ENCODE measurements around the gene CREB3L2. TPM values are rescaled to one million over a fixed set of nuclear protein-coding genes. Genes with fewer than 3 reads are reported as not detected.
A peak's percentile ranks its signal among the peaks of the same experiment; 100 is the strongest.

CREB3L2 gene
- total and polyA plus RNA-seq, 3 experiments from 2014 or later, result 12.5 to 25.0 (median 23.9) TPM

DNA sequence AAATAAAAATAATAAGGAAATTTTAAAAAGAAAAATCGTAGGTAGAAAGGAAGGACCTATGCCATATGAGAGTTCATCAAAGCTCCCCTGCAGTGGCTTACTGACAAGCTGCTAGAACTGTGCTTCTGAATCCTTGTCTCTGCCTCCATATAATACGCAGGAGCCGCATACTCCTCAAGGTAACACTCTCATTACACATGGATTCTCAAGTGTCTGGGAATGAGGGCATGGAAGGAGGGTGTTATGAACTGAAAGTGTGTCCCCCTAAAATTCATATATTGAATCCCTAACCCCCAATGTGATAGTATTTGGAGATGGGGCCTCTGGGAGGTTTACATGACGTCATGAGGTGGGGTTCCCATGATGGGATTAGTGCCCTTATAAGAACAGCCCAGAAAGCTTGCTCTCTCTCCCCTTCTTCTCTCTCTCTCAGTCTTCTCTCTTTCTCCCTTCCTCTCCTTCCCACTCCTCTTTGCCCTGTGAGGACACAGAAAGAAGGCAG, 35.2 kb downstream of the CREB3L2 start:
- Histone ChIP-seq H3K4me3 (ENCODE audit: low read length) (no peak overlapping the region), H3K27me3 (ENCODE audit: insufficient read depth, low read length, poor library complexity, severe bottlenecking) (no peaks in the 10 kb centered on the region), H3K27ac (ENCODE audit: low read depth, low read length) (peak overlapping the region; percentile 21), H3K36me3 (ENCODE audit: insufficient read depth, low read length) (no peaks in the 10 kb centered on the region), H3K9me3 (ENCODE audit: low read length) (no peaks in the 10 kb centered on the region), H3K4me1 (ENCODE audit: insufficient read depth, low read length) (peaks cover 24% of the 10 kb centered on the region)
- POLR2A ChIA-PET, result no interaction called here
- Mint-ChIP-seq H3K4me3 (peak overlapping the region in 1 of 7 donors; percentile 54), H3K36me3 (peaks cover 4 to 8% (median 7%) of the 10 kb centered on the region in 3 donors), H3K9me3 (no peaks in the 10 kb centered on the region), H3K27ac (peak overlapping the region in 3 of 8 donors; percentile 47 to 81 (median 75)), H3K4me1 (peaks cover 24 to 42% (median 34%) of the 10 kb centered on the region in 3 donors), H3K27me3 (no peaks in the 10 kb centered on the region)
- DNase-seq, result no peak
- CTCF ChIA-PET, result no interaction called here

DNA sequence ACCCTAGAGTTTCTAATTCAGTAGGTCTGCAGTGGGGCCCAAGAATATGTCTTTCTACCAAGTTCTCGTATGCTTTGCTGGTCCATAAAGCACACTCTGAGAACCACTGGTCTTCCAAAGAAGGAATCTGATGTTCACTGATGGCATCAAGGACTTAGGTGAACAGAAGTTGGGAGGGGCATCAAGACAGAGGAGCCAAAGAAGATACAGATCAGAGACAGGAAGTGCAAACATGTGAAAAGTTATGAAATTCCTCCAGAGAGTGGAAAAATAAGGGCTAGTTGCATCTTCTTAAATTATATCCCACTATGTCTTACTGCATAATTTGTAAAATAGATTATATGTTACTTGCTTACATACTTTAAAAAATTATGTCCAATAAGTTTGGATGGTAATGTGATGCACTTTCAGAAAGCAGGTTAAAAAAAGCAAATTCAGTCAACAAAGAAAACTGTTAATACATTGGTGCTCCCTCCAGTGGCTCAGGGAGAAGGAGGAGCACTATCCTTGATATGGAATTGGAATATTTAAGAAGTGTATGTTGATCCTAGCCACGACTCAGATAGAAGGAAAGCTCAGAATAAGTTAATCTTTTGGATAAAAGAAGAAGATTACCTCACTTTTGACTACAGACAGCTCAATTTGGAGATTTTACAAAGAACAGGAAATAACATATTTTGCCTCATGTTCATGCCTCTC, 35.8 kb downstream of the CREB3L2 start:
- no peak overlapping the region for H3K4me3 ChIP-seq (ENCODE audit: low read length)
- no peak for DNase-seq

DNA sequence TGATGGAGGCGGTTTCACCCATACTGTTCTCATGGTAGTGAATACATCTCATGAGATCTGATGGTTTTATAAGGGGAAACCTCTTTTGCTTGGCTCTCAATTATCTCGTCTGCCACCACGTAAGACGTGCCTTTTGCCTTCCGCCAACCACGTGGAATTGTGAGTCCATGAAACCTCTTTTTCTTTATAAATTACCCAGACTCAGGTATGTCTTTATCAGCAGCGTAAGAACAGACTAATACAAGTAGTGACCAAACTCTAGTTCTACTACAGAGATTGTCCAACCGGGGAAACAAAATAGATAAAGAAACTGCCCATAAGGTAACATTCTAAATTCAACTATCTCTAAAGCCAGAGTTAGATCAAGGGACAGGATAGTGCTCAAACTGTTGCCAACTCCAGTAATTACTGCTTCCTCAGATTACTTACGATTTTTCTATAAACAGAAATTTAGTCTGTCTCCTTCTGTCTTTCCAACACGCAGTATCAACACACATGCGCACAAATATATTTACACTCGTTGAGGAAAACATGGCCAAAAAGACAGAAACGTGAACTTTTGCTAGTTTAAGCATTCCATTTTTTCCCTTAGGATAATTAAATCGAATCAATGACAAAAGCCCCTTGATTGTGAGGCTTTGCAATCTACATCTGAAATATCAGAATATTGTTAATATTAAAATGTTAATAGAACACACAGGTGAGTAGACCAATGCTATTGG, 36.9 kb downstream of the CREB3L2 start:
- no peaks in the 10 kb centered on the region for H3K36me3 ChIP-seq (ENCODE audit: insufficient read depth, low read length)
- no peaks in the 10 kb centered on the region for H3K27me3 ChIP-seq (ENCODE audit: insufficient read depth, low read length, poor library complexity, severe bottlenecking)
- no peak overlapping the region for H3K27ac ChIP-seq (ENCODE audit: low read depth, low read length)
- no peaks in the 10 kb centered on the region for H3K9me3 ChIP-seq (ENCODE audit: low read length)
- peaks cover 4 to 7% (median 6%) of the 10 kb centered on the region in 3 donors for H3K36me3 Mint-ChIP-seq
- ChIA-PET CTCF (no interaction called here), POLR2A (no interaction called here)
- no peaks in the 10 kb centered on the region for H3K27me3 Mint-ChIP-seq
- H3K4me3 Mint-ChIP-seq, result no peak overlapping the region
- peaks cover 24% of the 10 kb centered on the region for H3K4me1 ChIP-seq (ENCODE audit: insufficient read depth, low read length)
- H3K27ac Mint-ChIP-seq, result peak overlapping the region in 1 of 8 donors; percentile 82
- H3K4me3 ChIP-seq (ENCODE audit: low read length), result no peak overlapping the region
- peaks cover 24 to 47% (median 36%) of the 10 kb centered on the region in 3 donors for H3K4me1 Mint-ChIP-seq
- no peak for DNase-seq
- no peaks in the 10 kb centered on the region for H3K9me3 Mint-ChIP-seq

More for the DNA sequence above, 35.8 kb downstream of the CREB3L2 start:
- peaks cover 24 to 47% (median 36%) of the 10 kb centered on the region in 3 donors for H3K4me1 Mint-ChIP-seq
- H3K27me3 ChIP-seq (ENCODE audit: insufficient read depth, low read length, poor library complexity, severe bottlenecking), result no peaks in the 10 kb centered on the region
- H3K4me1 ChIP-seq (ENCODE audit: insufficient read depth, low read length), result peaks cover 24% of the 10 kb centered on the region
- peak overlapping the region; percentile 21 for H3K27ac ChIP-seq (ENCODE audit: low read depth, low read length)
- peaks cover 4 to 8% (median 7%) of the 10 kb centered on the region in 3 donors for H3K36me3 Mint-ChIP-seq
- POLR2A ChIA-PET, result no interaction called here
- H3K9me3 ChIP-seq (ENCODE audit: low read length), result no peaks in the 10 kb centered on the region
- no peaks in the 10 kb centered on the region for H3K27me3 Mint-ChIP-seq
- no peaks in the 10 kb centered on the region for H3K36me3 ChIP-seq (ENCODE audit: insufficient read depth, low read length)
- CTCF ChIA-PET, result no interaction called here
- H3K4me3 Mint-ChIP-seq, result no peak overlapping the region
- peak overlapping the region in 3 of 8 donors; percentile 2 to 24 (median 8) for H3K27ac Mint-ChIP-seq
- no peaks in the 10 kb centered on the region for H3K9me3 Mint-ChIP-seq

DNA sequence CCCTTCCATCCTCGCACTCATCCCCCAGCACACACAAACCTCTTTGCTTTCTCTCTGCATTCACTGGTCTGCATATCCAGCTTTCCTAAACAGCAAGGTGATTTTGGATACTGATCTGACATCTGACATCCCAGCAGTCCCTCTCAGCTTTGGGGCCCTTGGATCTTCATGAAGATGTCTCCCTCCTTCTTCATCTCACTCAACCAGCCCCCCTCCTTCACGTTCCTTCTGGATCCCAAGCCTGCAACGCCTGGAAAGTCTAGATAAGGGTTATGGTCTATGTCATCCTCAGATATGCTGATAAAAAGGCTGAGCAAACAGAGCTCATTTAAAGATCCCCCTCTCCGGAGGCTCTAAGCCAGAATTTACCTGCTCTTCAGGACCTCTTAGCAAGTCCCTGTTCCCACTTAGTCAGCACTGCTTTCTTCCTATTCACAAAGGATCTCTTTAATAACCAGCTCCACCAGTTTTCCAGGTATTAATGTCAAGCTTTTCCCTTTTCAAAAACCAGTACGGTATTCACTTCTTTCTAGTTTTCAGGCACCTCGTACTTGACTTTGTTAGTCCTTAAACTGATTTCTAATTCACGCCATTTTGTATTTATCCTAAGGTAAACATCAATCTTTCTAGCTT, 38.9 kb downstream of the CREB3L2 start:
- H3K4me1 ChIP-seq (ENCODE audit: insufficient read depth, low read length), result peaks cover 24% of the 10 kb centered on the region
- H3K36me3 ChIP-seq (ENCODE audit: insufficient read depth, low read length), result no peaks in the 10 kb centered on the region
- no peaks in the 10 kb centered on the region for H3K9me3 ChIP-seq (ENCODE audit: low read length)
- H3K27me3 ChIP-seq (ENCODE audit: insufficient read depth, low read length, poor library complexity, severe bottlenecking), result no peaks in the 10 kb centered on the region
- Mint-ChIP-seq H3K4me3 (no peak overlapping the region), H3K27ac (peak overlapping the region in 2 of 8 donors; percentile 29 to 39), H3K27me3 (no peaks in the 10 kb centered on the region), H3K36me3 (peaks cover 0 to 14% (median 8%) of the 10 kb centered on the region in 3 donors), H3K9me3 (no peaks in the 10 kb centered on the region), H3K4me1 (peaks cover 20 to 41% (median 31%) of the 10 kb centered on the region in 3 donors)
- CTCF ChIA-PET, result interaction anchor here (1.1 to 1.5 kb wide), 2 partner anchors 43 to 60 kb away, joined by 3 to 4 read pairs; no protein-coding TSS in a partner anchor
- no peak overlapping the region for H3K4me3 ChIP-seq (ENCODE audit: low read length)
- POLR2A ChIA-PET, result no interaction called here
- DNase-seq, result no peak
- H3K27ac ChIP-seq (ENCODE audit: low read depth, low read length), result peak overlapping the region; percentile 62

DNA sequence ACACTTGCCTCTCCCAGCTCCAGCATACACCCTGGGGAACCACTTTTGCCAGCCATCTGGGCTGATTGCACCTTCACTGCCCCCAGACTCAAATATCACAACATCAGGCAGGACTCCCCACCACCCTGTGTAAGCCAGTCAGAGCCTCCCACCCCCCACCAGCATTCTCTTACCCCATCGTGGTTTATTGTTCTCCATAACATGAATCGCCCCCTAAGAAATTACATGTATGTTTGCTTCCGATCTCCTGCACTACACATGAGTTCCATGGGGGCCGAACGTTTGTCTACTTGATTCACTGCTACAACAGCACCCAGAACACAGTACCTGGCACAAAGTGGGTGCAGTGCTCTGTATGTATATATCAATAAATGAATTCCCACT, 39.4 kb downstream of the CREB3L2 start:
- H3K27ac Mint-ChIP-seq, result peak overlapping the region in 3 of 8 donors; percentile 4 to 80 (median 53)
- ChIA-PET POLR2A (no interaction called here), CTCF (interaction anchor here (1.1 to 1.5 kb wide), 2 partner anchors 43 to 59 kb away, joined by 3 to 4 read pairs; no protein-coding TSS in a partner anchor)

DNA sequence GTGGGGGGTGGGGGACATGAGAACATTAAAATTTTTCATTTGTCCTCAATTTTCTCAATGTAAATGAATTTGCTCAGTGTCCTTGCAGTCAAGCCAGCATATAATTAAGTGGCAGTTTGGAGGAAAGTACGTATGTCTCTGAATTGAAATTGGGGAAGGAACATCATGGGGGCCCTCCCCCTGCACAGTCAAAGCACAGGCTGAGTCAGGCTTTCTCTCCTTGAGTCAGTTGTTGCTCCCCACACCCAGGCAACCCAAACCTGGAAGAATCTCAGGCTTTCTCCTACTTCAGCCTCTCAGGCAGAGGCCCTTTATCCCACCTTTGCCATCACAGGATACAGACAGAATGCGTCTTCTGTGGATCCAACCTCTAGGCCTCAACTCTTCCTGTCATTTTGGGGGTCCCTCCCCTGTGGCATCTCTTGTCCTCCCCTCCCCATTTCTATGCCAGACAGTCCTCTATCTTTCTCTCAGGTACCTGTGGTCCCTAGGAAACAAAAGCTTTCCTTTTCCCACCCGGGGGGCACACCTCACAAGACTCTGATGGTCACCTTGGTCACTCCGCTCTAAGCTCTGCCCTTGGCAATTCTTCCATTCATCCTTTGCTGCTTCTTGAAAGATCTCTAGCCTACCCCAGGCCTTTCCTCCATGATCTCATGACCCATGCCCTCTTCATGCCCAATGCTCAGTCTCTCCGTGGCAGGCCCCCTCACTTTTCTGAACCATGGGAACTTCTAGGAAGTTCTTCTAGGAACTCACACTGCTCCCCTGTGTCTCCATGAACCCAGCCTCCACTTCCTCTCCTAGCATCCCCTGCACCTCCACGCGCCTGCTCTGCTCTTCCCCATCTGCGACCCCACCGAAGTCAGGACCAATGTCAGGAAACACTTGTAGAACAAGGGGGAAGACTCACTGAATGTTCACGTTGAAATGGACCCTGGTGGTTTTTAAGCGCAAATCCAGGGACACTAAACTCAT, 40.4 kb downstream of the CREB3L2 start:
- ChIA-PET POLR2A (no interaction called here), CTCF (no interaction called here)
- no peak overlapping the region for H3K27ac ChIP-seq (ENCODE audit: low read depth, low read length)
- H3K9me3 ChIP-seq (ENCODE audit: low read length), result no peaks in the 10 kb centered on the region
- H3K4me3 Mint-ChIP-seq, result no peak overlapping the region
- H3K27me3 ChIP-seq (ENCODE audit: insufficient read depth, low read length, poor library complexity, severe bottlenecking), result no peaks in the 10 kb centered on the region
- no peaks in the 10 kb centered on the region for H3K9me3 Mint-ChIP-seq
- no peak overlapping the region for H3K4me3 ChIP-seq (ENCODE audit: low read length)
- no peaks in the 10 kb centered on the region for H3K27me3 Mint-ChIP-seq
- no peaks in the 10 kb centered on the region for H3K36me3 ChIP-seq (ENCODE audit: insufficient read depth, low read length)
- DNase-seq, result no peak
- H3K36me3 Mint-ChIP-seq, result peaks cover 0 to 18% (median 8%) of the 10 kb centered on the region in 3 donors
- H3K27ac Mint-ChIP-seq, result peak overlapping the region in 6 of 8 donors; percentile 18 to 77 (median 42)
- peaks cover 9% of the 10 kb centered on the region for H3K4me1 ChIP-seq (ENCODE audit: insufficient read depth, low read length)
- H3K4me1 Mint-ChIP-seq, result peaks cover 8 to 26% (median 19%) of the 10 kb centered on the region in 3 donors

More for the DNA sequence above, 39.4 kb downstream of the CREB3L2 start:
- Mint-ChIP-seq H3K9me3 (no peaks in the 10 kb centered on the region), H3K4me1 (peaks cover 15 to 36% (median 27%) of the 10 kb centered on the region in 3 donors), H3K36me3 (peaks cover 0 to 14% (median 8%) of the 10 kb centered on the region in 3 donors), H3K27me3 (no peaks in the 10 kb centered on the region), H3K4me3 (no peak overlapping the region)
- Histone ChIP-seq H3K27me3 (ENCODE audit: insufficient read depth, low read length, poor library complexity, severe bottlenecking) (no peaks in the 10 kb centered on the region), H3K36me3 (ENCODE audit: insufficient read depth, low read length) (no peaks in the 10 kb centered on the region), H3K4me1 (ENCODE audit: insufficient read depth, low read length) (peaks cover 19% of the 10 kb centered on the region), H3K9me3 (ENCODE audit: low read length) (no peaks in the 10 kb centered on the region), H3K27ac (ENCODE audit: low read depth, low read length) (peak overlapping the region; percentile 41), H3K4me3 (ENCODE audit: low read length) (no peak overlapping the region)
- DNase-seq, result no peak

DNA sequence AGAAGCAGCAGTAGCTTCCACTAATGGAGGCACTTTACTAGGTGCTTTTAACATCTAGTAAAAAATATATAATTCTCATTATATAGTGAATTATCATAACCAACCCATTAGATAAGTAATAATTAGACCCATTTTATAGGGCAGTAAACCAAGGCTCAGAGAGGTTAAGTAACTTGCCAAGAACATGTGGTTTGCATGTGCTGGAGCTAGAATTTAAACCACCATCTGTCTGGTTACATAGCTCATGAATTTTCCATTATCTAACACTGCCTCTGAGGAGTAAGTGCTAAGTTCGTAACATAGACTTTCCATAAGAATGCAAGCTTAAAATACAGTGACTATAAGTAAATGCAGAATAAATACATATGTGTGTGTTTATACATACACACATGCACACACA, 41.9 kb downstream of the CREB3L2 start:
- Mint-ChIP-seq H3K4me3 (no peak overlapping the region), H3K36me3 (peaks cover 0 to 18% (median 8%) of the 10 kb centered on the region in 3 donors), H3K9me3 (no peaks in the 10 kb centered on the region), H3K27me3 (no peaks in the 10 kb centered on the region), H3K4me1 (peaks cover 0 to 18% (median 13%) of the 10 kb centered on the region in 3 donors), H3K27ac (no peak overlapping the region)
- H3K27me3 ChIP-seq (ENCODE audit: insufficient read depth, low read length, poor library complexity, severe bottlenecking), result no peaks in the 10 kb centered on the region
- H3K4me1 ChIP-seq (ENCODE audit: insufficient read depth, low read length), result no peaks in the 10 kb centered on the region
- ChIA-PET POLR2A (no interaction called here), CTCF (no interaction called here)
- no peak overlapping the region for H3K27ac ChIP-seq (ENCODE audit: low read depth, low read length)
- H3K4me3 ChIP-seq (ENCODE audit: low read length), result no peak overlapping the region
- H3K9me3 ChIP-seq (ENCODE audit: low read length), result no peaks in the 10 kb centered on the region
- no peak for DNase-seq
- H3K36me3 ChIP-seq (ENCODE audit: insufficient read depth, low read length), result no peaks in the 10 kb centered on the region

All from CD8-positive, alpha-beta memory T cell (primary cell).